Stimulated activated CD4-positive, alpha-beta T cell treated with anti-CD3 and anti-CD28 coated beads, Interleukin-12 subunit alpha, Interleukin-12 subunit beta, amount 100 ng/mL, for 48 hours (primary cell): ENCODE results near the gene CDH13.

Source experiments
- DNase-seq, 3 donors: peaks; one replicate each; pipeline ENCODE4 v3.0.0-alpha.2; 2020; ENCODE audit warnings: low read depth in 2 of 3, low spot score in 1 of 3

CDH13 gene

GRCh38 chr16:83808573-83809014 lies 1181.8 kb downstream of the CDH13 start:
- DNase-seq: no peak

- no peak for DNase-seq
Measured at GRCh38 chr16:83809092-83809491, 1182.3 kb downstream of the CDH13 start.

- DNase-seq: no peak
Measured at GRCh38 chr16:83810901-83811300, 1184.1 kb downstream of the CDH13 start.

GRCh38 chr16:83813823-83814658 lies 1187.3 kb downstream of the CDH13 start:
- DNase-seq: no peak

GRCh38 chr16:83814659-83814985 lies 1187.9 kb downstream of the CDH13 start:
- no peak for DNase-seq

- no peak for DNase-seq
Measured at GRCh38 chr16:83817022-83817421, 1190.3 kb downstream of the CDH13 start.

- no peak for DNase-seq
Measured at GRCh38 chr16:83818276-83818675, 1191.5 kb downstream of the CDH13 start.

GRCh38 chr16:83819361-83819760 lies 1192.6 kb downstream of the CDH13 start:
- no peak for DNase-seq

GRCh38 chr16:83826146-83826913 lies 1199.6 kb downstream of the CDH13 start:
- peak; percentile 66 to 81 (median 71) for DNase-seq

GRCh38 chr16:83830091-83830768 lies 1203.5 kb downstream of the CDH13 start:
- DNase-seq: no peak

GRCh38 chr16:83830769-83831455 lies 1204.1 kb downstream of the CDH13 start:
- no peak for DNase-seq

GRCh38 chr16:83831456-83831987 lies 1204.8 kb downstream of the CDH13 start:
- DNase-seq: no peak

- no peak for DNase-seq
Measured at GRCh38 chr16:83833921-83834320, 1207.2 kb downstream of the CDH13 start.

- DNase-seq: no peak
Measured at GRCh38 chr16:83835586-83836566, 1209.1 kb downstream of the CDH13 start.

GRCh38 chr16:83837566-83837965 lies 1210.8 kb downstream of the CDH13 start:
- no peak for DNase-seq

- DNase-seq: no peak
Measured at GRCh38 chr16:83838151-83838550, 1211.4 kb downstream of the CDH13 start.

- no peak for DNase-seq
Measured at GRCh38 chr16:83839561-83839960, 1212.8 kb downstream of the CDH13 start.

GRCh38 chr16:83840060-83840617 lies 1213.4 kb downstream of the CDH13 start:
- DNase-seq: no peak

GRCh38 chr16:83842291-83842690 lies 1215.5 kb downstream of the CDH13 start:
- no peak for DNase-seq
